Fibroblast of gingiva (primary cell): ENCODE measurements around the gene SCP2.

ENCODE experiments used
- DNase-seq: peaks from one replicate; pipeline ENCODE4 v3.0.0-alpha.2; 2011; ENCODE audit warnings: low read depth

The SCP2 gene, protein sequence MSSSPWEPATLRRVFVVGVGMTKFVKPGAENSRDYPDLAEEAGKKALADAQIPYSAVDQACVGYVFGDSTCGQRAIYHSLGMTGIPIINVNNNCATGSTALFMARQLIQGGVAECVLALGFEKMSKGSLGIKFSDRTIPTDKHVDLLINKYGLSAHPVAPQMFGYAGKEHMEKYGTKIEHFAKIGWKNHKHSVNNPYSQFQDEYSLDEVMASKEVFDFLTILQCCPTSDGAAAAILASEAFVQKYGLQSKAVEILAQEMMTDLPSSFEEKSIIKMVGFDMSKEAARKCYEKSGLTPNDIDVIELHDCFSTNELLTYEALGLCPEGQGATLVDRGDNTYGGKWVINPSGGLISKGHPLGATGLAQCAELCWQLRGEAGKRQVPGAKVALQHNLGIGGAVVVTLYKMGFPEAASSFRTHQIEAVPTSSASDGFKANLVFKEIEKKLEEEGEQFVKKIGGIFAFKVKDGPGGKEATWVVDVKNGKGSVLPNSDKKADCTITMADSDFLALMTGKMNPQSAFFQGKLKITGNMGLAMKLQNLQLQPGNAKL

DNA sequence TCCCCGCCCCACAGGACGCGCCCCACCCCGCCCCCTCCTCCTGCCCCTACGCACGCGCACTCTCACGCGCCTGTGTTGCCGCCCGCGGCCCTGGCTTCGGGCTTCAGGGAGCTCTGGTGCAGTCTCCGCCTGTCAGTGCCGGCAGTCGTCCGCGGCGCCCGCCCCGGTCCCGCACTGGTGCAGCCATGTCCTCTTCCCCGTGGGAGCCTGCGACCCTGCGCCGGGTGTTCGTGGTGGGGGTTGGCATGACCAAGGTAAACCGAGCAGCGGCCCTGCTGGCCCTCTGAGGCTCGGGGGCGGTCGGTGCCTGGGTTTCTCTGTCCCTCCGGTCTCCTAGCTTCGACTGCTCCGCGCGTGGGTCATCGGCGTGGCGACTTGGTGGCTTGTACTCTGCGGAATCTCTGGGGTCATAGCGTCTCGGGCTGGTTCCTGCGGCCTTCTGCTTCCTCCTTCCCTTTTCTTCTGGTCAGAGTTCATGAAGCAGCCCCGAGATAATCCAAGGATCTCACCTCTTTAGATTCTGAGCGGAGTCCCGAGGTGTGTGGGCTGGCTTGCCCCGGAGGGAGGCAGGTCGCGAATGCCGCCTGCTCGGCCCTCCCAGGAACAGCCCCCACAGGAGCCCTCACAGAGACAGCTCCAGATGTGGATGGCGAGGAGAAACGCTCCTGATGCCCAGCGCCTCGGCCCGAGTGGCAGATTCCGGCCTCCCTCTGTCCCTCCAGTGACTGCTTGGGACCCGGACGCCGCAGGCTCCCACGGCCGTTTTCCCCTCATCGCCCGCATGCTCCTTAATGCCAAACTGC, at the start of gene SCP2:
Gene SCP2, plus strand, starts transcription at position 65 of the 803 bp plus-strand sequence. Its CDS starts 121 bp downstream, at position 186.
- peak; percentile 66 for DNase-seq

DNA sequence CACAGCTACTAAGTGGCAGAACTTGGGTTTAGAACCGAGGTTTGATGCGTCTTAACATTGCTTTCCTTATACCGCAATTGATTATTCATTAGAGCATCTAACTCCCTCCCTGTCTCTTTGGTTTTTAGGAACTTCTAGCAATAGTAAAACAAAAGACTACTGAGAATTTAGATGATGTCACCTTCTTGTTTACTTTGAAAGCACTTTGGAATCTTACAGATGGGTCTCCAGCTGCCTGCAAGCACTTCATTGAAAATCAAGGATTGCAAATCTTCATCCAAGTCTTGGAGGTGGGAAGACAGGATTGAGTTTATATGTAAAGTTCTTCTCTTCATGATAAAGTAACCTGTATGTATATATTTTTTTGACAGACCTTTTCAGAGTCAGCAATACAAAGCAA, 49.5 kb upstream of the SCP2 start:
- no peak for DNase-seq

DNA sequence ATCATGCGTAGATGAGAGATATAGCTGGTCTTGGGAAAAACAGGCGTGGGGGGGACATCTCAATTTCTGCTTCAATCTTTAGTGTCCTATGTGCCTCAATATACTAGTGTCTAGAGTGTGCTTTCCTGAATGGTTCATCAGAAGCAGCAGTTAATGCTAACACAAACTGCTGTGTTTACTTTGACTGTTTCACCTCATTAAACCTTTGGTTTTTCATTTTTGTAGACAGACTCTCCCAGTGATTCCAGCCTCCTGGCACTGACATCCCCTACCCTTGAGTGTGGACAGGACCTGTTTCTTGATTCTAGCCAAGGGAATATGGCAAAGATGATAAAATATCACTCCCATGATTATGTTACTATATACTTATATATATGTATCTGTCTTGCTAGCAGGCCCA, 46.9 kb upstream of the SCP2 start:
- DNase-seq, result no peak

DNA sequence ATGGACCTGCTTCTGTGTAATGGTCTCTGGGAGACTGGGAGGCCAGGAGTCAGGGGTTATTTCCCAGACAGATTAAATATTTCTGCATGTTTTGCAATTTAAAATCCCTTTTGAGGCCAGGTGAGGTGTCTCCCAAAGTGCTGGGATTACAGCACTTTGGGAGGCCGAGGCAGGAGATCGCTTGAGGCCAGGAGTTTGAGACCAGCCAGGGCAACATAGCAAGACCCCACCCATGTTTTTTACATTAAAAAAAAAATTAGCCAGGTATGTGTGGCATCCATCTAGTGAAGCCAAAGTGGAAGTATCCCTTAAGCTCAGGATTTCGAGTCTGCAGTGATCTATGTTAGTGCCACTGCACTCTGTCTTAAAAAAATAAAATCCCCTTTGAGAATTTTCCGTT, 39.6 kb upstream of the SCP2 start:
- no peak for DNase-seq

DNA sequence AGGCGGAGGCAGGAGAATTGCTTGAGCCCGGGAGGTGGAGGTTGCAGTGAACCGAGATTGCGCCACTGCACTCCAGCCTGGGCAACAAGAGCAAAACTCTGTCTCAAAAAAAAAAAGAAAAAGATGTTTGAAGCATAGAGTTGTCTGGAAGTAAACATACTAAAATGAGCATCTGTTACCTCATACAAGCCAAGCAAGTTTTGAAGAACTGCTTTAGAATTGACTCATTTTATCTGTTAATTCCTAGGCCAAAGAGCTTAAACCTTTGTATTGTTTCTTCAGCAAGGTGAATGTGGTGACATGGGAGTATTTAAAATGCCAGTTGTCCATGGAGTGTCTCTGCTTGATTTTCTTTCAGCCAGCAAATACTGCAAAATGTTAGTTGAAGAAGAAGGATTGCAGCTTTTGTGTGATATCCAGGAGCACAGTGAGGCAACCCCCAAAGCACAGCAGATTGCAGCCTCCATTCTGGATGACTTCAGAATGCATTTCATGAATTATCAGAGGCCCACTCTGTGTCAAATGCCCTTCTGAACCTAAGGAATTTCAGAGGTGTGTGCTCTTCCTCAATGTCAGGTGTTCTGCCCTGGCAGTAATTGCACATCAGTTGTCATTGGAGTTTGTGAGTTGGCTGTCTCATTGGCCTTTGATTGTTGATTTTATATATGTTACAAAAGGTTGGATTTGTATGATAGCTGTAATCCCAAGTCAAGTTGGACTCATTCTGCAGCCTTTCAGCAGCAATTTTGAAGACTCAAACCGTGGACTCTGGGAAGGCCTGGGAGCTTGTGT, 34.5 kb upstream of the SCP2 start:
- DNase-seq, result no peak

DNA sequence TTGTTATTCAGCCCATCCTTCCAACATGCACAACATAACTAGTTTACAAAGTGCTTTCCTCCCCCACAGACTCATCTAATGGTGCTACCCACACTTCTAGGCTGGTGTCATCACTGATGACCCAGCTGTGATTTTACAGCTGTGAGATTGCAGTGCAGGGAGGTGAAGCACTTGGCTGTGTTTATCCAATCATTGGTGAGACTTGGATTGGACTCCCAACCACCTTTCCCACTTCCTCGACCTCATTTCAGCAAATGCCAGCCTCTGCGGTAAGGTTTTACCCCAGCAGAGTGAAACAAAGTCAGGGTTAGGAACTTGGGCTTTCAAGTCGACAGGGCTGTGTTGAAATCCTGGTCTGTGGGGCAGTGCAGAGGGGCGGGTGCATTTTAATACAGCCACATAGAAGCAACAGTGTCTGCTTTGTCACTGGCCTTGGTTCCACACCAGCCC, 27.6 kb upstream of the SCP2 start:
- no peak for DNase-seq

DNA sequence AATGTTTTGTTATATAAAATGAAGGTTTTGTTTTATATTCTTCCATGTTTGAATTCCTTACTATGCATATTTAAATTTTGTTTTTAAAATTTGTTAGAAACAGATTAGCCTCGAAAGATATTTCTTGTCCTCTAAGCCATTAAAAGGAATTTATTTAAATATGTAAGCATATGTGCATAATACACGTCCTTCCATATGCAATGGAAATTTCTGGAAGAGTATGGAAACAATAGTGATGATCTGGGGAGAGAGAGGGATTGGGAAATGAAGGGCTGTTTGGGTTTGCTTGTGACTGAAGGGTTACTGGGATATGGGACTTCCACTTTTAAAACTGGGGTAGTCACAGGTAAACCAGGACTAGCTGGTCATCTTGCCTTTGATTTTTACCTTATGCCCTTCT, 26.7 kb upstream of the SCP2 start:
- DNase-seq, result no peak

DNA sequence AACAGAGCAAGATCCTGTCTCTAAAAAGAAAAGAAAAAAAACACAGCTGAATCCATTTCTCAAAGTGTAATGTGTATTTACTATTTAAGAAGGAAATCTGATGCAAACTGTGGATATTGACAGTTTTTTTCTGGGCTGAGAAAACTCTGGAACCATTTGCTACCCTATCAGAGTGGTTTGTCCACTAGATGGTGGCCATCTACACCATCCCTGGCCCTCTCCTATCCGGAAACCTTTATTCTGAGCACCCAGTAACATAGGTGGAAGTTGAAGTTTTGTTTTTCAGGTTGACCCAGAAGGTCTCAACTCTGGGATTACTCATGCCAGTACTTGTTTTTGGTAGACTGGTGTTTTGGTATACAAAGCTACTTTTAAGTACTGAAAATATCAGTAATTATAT, 25.7 kb upstream of the SCP2 start:
- no peak for DNase-seq

DNA sequence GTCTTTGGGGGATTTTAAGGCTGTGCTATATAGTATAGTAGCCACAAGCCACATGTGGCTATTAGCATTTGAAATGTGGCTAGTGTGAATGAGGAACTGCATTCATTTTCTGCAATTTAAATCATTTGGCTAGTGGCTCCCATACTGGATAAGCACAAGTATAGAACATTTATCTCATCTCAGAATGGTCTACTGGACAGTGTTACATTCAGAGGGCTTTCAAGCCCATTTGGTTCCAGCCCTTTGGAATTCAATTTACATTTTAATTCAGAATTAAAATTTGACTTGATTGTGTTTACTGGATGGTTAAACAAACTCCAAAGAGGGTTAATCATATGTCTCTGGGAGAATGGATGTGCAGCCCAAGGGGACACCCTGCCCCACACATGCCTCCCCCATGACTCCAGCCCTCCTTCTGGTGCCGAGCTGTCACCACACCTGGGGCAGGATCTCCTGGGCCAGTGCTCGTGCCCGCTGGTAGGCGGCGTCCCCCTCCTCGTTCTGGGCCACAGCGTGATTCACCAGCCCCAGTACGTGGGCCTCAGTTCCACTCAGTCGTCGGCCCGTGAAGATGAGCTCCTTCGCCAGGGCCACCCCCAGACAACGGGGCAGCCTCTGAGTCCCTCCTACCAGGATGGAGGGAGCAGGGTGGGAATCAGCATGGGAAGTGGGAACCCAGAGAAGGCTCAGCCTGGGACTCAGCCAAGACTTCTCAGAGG, 22.7 kb upstream of the SCP2 start:
- DNase-seq, result no peak

DNA sequence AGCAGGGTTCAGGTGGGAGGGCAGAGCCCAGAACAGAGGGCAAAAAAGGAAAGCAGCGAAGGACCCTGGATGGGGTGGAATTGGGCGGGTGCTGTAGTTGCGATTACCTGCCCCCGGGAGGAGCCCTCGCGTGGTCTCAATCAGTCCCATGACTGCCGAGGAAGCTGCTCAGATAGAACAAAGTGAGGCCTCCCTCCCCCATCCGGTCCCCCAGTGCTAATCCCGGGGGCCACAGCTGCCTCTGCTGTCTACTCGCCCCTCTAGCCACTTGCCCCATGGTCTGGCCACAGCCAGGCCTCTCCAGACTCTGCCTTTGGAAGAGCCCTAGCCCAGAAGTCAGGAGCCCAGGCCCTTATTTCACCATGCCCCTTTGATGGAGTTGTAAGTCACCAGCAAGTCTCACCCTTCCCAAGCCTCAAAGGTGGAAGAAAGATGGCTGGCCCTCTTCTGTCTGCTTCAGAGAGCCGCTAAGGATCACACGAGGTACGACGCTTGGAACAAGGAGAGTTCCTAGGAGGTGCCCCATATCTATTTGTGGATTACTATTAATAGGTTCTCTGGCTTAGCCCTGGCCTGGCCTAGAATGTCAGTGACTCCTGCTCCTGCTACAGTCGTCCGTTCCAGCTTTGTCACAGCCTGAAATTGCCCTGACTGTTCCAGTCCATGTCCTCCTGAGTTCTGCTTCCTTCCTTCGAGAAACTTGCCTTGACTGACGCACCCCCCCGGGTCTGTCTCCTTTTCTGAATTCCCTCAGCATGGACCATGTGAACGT, 22.0 kb upstream of the SCP2 start:
- no peak for DNase-seq

DNA sequence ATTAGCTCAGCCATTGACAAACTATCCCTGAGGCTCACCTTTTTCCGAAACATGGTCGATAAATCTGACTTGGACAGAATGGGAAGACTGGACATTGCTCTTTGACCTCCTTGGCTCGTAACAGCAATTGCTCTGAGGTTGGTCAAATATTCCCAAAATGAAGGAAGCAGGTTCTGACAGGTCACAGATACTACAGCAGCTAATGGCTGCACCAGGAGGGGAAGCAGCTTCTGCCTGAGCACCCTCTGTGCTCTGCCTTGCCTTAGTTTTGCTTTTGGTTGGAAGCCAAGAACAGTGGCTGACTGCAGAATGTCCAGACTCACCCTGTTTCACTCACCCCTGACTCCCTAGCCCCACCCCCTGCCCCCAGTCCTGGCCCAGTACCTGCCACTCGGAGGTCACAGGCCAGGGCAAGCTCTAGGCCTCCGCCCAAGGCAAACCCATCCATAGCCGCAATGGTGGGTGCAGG, 20.9 kb upstream of the SCP2 start:
- no peak for DNase-seq

DNA sequence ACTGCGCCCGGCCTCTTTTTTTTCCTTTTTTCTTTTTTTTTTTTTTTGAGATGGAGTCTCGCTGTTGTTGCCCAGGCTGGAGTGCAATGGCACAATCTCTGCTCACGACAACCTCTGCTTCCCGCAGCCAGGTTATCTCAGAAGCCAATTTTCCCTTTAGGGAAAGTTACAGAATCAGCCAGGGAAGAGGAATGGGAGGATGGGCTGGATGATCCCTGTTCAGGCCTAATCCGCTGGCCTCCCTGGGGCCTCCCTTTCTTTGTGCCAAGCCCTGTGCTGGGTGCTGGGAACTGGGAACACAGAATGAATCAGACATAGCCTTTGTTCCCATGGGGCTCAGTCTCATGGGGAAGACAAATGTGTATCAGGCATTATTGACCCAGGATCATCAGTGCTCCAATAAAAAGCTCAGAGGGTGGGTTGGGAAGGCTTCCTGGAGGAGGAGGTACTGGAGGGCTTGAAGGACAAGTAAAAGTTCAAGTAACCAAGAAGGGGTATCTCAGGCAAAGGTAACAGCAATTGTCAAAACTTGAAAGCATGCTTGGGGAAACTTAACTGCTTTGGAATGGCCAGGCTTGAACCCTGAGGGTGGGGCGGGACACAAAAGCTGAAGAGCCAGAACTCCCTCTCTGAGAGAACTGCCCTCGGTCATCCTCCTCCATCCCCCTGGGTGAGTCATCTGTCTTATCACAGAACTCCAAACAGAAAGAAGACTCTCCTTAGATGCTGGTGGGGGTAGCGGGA, 19.8 kb upstream of the SCP2 start:
- no peak for DNase-seq

DNA sequence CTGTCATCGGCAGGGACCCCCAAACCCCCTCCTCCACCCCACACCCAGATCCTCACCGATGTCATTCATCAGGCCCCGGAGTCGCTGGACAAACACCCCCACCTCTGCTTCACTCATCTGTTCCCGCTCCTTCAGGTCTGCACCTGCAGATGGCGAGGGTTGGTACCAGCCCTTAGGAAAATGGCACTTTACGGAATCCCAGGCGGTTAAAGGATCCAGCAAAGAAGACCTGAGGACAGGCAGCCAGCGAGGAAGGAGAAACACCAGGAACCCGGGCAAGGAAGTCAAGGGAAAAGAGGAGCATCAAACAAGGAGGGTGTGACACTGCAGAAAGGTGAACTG, 19.3 kb upstream of the SCP2 start:
- DNase-seq, result no peak

DNA sequence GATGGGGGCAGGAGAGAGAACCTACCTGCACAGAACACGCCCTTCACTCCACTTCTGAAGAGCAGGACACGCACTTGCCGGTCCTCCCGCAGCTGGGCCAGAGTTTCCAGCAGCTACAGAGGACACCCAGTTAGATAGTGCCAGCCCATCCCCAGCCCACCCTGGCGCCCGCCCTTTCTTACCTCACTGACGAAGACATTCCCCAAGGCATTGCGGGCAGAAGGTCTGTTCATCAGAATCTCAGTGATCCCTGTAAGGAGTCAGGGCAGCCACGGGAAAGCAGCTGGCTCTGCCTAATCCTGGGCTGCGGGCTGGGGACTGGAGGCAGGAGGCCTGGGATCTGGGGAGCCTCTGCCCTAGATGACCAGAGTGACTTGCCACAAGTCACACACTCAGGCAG, 15.5 kb upstream of the SCP2 start:
- DNase-seq, result no peak

DNA sequence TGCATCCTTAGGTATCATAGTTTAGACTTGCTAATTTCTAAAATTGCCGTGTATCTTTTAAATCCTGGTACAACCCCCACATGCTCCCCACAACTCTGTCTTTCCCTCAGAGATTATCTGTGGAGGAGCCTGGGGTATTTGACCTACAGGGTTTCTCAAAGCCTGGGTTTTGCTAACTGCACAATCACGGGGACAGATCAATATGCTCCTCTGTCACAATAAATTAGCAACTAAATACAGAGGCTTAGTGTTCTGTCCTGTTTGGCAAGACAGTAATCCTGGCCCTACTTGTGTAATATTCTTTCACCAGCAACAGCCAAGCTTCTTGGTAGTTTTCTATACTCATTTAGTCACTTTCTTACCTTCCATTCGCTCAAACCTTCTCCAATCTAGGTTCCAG, 14.1 kb upstream of the SCP2 start:
- no peak for DNase-seq

DNA sequence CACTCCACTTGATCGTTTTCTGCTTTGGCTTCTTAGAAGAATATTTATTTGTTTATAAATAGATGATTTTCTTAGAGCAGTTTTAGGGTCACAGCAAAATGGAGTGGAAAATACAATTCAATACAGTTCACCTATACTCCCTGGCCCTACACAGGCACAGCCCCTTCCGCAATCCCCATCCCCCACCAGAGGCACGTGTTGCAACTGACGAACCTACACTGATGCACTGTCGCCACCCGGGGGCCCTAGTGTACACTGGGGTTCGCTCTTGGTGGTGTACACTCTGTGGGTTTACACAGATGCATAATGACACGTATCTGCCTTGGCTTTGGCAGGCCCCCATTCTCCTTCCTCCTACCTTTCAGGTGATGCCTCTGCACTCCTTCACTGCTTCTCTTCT, 13.5 kb upstream of the SCP2 start:
- DNase-seq, result no peak

DNA sequence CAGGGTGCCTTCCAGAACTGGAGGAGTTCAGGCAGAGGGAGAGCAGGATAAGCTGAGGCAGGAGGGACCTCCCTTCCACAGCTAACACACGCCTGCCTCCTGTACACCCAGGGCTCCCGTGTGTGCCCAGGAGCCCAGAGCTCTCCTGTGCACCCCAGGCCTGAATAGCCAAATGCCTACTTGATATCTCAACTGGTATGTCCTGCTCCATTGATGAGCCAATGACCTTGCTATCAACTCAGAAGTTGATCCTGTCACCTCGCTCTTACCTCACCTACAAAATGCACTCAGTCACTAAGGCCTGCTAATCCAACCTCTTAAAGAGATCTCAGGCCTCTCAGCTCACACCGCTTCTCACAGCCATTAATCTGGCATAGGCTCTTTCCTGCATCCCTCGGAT, 12.6 kb upstream of the SCP2 start:
- DNase-seq, result no peak

DNA sequence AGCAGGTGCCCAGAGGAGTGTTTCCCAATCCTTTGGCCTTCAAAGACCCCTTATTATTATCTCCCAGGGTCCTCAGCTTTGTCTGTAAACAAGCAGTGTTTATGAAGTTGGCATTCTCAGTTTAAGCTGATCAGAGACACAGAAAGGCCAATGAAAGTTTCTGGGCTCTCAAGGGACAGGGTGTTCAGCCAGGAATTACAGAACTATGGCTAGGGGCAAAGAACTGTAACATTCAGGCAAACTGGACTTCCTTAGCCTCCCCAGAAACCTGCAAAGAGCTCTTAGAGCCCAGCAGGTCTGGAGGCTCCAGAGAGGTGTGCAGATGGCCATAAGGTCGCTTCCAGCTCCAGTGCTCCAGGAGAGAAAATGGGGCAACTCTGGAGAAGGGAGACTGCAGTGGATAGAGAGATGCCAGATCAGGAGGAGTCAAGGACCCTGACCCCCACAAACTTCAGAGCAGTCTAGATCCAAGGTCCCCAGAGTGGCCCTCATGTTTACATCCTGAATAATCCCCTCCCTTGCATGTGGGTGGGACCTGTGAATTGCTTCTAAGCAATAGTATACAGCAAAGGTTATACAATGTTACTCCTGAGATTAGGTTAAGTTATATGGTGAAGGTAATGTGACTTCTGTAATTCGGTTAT, 11.7 kb upstream of the SCP2 start:
- DNase-seq, result no peak

DNA sequence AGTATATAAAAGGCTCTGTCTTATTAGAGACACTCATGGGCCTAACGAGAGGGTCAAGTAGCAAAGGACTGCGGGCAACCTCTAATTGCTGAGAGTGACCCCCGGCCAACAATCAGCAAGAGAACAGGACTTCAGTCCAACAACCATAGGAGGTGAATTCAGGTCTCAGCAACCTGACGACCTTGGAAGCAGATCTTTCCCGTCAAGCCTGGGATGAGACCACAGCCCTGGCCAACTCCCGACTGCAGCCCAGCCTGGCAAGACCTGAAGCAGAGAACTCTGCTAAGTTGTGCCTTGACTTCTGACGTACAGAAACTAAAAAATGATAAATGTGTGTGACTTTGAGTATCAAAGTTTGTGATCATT, 11.2 kb upstream of the SCP2 start:
- DNase-seq, result no peak
